Breast epithelium (tissue), 4 donors: Measurements from ENCODE around the gene HOXB7. TPM values are rescaled to one million over a fixed set of nuclear protein-coding genes. Genes with fewer than 3 reads are reported as not detected.

Experiments
- DNase-seq, 2 donors: peaks; one replicate each; pipeline ENCODE4 v3.0.0-alpha.2; 2019; ENCODE audit warnings: low spot score in 2 of 2
- H3K27ac ChIP-seq, 2 donors: fragments of 200-600 bp; sonication (generic) in 1 of 2; one replicate each; pipeline ENCODE4 v1.5.1; 2016 to 2019; ENCODE audit warnings: mild to moderate bottlenecking in 1 of 2
- H3K27me3 ChIP-seq, 2 donors: fragments of 200-600 bp; sonication (generic) in 1 of 2; one replicate each; pipeline versions ENCODE4 v1.5.1 to v1.6.0; 2017 to 2019; ENCODE audit warnings: control low read depth in 1 of 2, mild to moderate bottlenecking in 1 of 2
- H3K36me3 ChIP-seq: fragments of 200-600 bp; one replicate; pipeline ENCODE4 v1.5.1; 2019
- H3K4me1 ChIP-seq, 2 donors: fragments of 200-600 bp; sonication (generic); one replicate each; pipeline ENCODE4 v1.5.1; 2016 to 2019; ENCODE audit warnings: control low read depth in 1 of 2
- H3K4me3 ChIP-seq, 3 donors: fragments of 200-600 bp; sonication (generic); 1 replicate in 2 of 3; 2 replicates in 1 of 3; pipeline ENCODE4 v1.5.1; 2016 to 2019; ENCODE audit warnings: mild to moderate bottlenecking in 3 of 3, moderate library complexity in 2 of 3
- H3K9me3 ChIP-seq, 2 donors: fragments of 200-600 bp; sonication (generic) in 1 of 2; one replicate each; pipeline ENCODE4 v1.5.1; 2016 to 2019; ENCODE audit warnings: control low read depth in 1 of 2
- CTCF ChIP-seq, 3 donors: fragments of 450-650 bp; IDR thresholded peaks; one replicate each; pipeline ENCODE4 v1.5.1; 2016 to 2017; ENCODE audit warnings: antibody characterized with exemption in 3 of 3, mild to moderate bottlenecking in 3 of 3, moderate library complexity in 3 of 3
- POLR2A ChIP-seq: fragments of 450-650 bp; IDR thresholded peaks from one replicate; pipeline ENCODE4 v1.6.1; 2016; ENCODE audit warnings: antibody characterized with exemption, mild to moderate bottlenecking, moderate library complexity
- POLR2AphosphoS5 ChIP-seq, 3 donors: sonication (generic); formaldehyde crosslinking; IDR thresholded peaks; one replicate each; pipeline ENCODE4 v1.6.1; 2017; ENCODE audit warnings: antibody characterized with exemption in 3 of 3
- intact Hi-C: fragments of 100-400 bp; cut with DNase I; formaldehyde crosslinking; loops from one replicate; pipeline ENCODE4 v1.15.1; 2023; ENCODE audit warnings: low total_unique reads
- total RNA-seq, 3 donors: library from RNA; depleted of rRNA; stranded (reverse); fragments of >200 nt; gene quantifications; one replicate each; pipeline ENCODE4 v1.1.0, GENCODE V29; 2016

The HOXB7 gene
- total RNA-seq, 3 donors from 2014 or later = 1.5 to 16.8 (median 4.3) TPM

GRCh38 chr17:48636177-48637018 lies 25.6 kb upstream of the HOXB7 start:
- DNase-seq = no peak
- peak in 1 of 3 donors; percentile 33 for TF ChIP-seq CTCF (IDR thresholded peaks at IDR 0.05)
- no peak for TF ChIP-seq POLR2AphosphoS5 (IDR thresholded peaks at IDR 0.05)
- TF ChIP-seq POLR2A = no peak
- intact Hi-C loops = no loop called here
- H3K27me3 ChIP-seq = peaks cover 3 to 99% of the 10 kb centered on the region in 2 donors
- no peaks in the 10 kb centered on the region for H3K36me3 ChIP-seq
- H3K27ac ChIP-seq = no peak overlapping the region
- H3K4me3 ChIP-seq = no peak overlapping the region
- H3K4me1 ChIP-seq = no peaks in the 10 kb centered on the region
- no peaks in the 10 kb centered on the region for H3K9me3 ChIP-seq

GRCh38 chr17:48634493-48635208 lies 23.8 kb upstream of the HOXB7 start:
- H3K4me1 ChIP-seq = no peaks in the 10 kb centered on the region

GRCh38 chr17:48633266-48633677 lies 22.5 kb upstream of the HOXB7 start:
- Histone ChIP-seq H3K27me3 (peaks cover 0 to 100% of the 10 kb centered on the region in 2 donors), H3K4me1 (no peaks in the 10 kb centered on the region), H3K27ac (no peak overlapping the region), H3K4me3 (no peak overlapping the region), H3K36me3 (no peaks in the 10 kb centered on the region), H3K9me3 (no peaks in the 10 kb centered on the region)
- intact Hi-C loops = no loop called here
- DNase-seq = no peak
- TF ChIP-seq POLR2A (no peak), CTCF (IDR thresholded peaks at IDR 0.05) (no peak), POLR2AphosphoS5 (IDR thresholded peaks at IDR 0.05) (no peak)

More at GRCh38 chr17:48634493-48635208, 23.8 kb upstream of the HOXB7 start:
- peaks cover 3 to 100% of the 10 kb centered on the region in 2 donors for H3K27me3 ChIP-seq
- TF ChIP-seq POLR2A = no peak
- no peak for TF ChIP-seq CTCF (IDR thresholded peaks at IDR 0.05)
- TF ChIP-seq POLR2AphosphoS5 (IDR thresholded peaks at IDR 0.05) = no peak
- H3K4me3 ChIP-seq = no peak overlapping the region
- intact Hi-C loops = no loop called here
- DNase-seq = no peak
- H3K27ac ChIP-seq = no peak overlapping the region
- H3K9me3 ChIP-seq = no peaks in the 10 kb centered on the region
- H3K36me3 ChIP-seq = no peaks in the 10 kb centered on the region

- Histone ChIP-seq H3K9me3 (no peaks in the 10 kb centered on the region), H3K4me3 (no peak overlapping the region), H3K36me3 (no peaks in the 10 kb centered on the region), H3K27me3 (peaks cover 1 to 100% of the 10 kb centered on the region in 2 donors), H3K27ac (no peak overlapping the region), H3K4me1 (no peaks in the 10 kb centered on the region)
- DNase-seq = no peak
- intact Hi-C loops = no loop called here
- no peak for TF ChIP-seq POLR2AphosphoS5 (IDR thresholded peaks at IDR 0.05)
- TF ChIP-seq CTCF (IDR thresholded peaks at IDR 0.05) = no peak
- no peak for TF ChIP-seq POLR2A
Measured at GRCh38 chr17:48632579-48633265, 21.9 kb upstream of the HOXB7 start.
